HUDEP-2 (cell line): ENCODE results near the gene MDN1.

Experiments used
- DNase-seq, 76 experiments: peaks; one replicate each; lab custom pipeline; 2025; ENCODE audit not compliant: unreplicated experiment in 76 of 76; lab: John Stamatoyannopoulos, UW

MDN1 gene

DNA sequence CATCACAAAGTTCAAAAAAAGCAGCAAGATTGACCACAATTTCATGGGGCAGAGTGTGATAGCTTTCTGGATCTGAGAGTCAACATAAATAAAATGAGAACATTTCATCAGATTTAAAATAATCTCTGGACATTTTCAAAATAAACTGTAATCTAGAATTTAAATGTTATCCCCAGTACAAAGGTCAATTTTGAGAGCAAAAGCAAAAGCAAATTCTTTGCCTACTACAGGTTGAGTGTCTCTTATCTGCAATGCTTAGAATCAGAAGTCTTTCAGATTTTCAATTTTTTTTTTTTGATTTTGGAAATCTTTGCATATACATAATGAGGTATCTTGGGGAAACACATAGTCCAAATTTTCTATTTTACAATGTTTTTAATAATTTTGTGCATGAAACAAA is 113.5 kb downstream of the MDN1 start:
- no peak for DNase-seq

- DNase-seq: no peak
Measured at GRCh38 chr6:89703292-89703691, 116.3 kb downstream of the MDN1 start.

DNA sequence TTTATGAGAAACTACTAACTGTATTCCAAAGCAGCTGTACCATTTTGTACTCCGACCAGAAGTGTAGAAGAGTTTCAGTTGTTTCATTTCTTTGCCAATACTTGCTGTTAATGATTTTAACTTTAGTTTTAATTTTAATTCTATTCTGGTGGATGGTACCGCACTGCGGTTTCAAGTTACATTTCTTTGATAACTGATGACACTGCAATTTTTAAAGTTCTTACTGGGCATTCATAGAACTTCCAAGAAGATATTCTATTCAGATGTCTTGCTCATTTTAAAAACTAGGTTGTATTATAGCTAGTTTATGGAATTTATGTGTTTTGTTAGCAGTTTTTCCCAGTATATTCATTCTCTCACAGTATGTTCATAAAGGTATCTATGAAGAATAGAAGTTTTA is 117.2 kb downstream of the MDN1 start:
- DNase-seq: no peak

- DNase-seq: no peak
Measured at GRCh38 chr6:89695667-89696066, 123.9 kb downstream of the MDN1 start.

- DNase-seq: no peak
Measured at GRCh38 chr6:89694428-89694827, 125.2 kb downstream of the MDN1 start.

GRCh38 chr6:89693207-89693606 is 126.4 kb downstream of the MDN1 start:
- DNase-seq: no peak

- DNase-seq: no peak
Measured at GRCh38 chr6:89692256-89692655, 127.3 kb downstream of the MDN1 start.

DNA sequence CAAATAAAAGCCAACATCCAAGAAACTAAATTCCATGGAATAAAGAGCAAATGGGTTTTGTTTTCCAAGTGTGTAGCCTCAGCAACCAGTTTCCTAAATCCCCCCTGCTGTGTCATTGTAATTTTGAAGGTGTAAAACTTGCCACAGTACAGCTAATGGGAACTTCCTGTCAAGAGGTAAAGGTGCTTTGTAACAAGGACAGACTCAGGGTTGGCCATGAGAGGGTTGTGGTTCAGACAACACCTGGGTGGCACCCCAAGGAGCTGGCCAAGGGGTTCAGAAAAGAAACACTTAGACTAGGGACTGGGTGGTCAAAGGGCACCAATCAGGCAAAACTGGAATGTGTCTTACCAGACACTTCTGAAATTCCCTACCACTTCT is 128.7 kb downstream of the MDN1 start:
- DNase-seq: no peak

DNA sequence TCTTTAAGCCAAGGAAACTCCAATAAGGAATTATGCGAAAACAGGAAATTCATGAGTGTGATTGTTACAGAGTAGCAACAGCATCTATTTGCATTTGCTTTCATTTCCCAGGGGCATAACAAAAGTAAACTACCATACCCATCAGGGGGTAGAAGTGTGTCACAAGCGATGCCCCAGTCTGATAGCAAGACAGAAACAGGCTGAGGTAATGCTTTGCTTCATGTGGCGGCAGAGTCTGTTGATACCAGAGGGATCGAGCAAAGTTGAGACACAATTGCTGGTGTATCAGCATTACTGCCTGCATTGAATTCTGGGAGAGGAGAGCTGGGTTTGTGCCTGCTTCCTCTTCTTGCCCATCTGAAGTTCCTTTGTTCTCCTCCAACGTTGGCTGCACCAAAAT is 129.9 kb downstream of the MDN1 start:
- DNase-seq: no peak

DNA sequence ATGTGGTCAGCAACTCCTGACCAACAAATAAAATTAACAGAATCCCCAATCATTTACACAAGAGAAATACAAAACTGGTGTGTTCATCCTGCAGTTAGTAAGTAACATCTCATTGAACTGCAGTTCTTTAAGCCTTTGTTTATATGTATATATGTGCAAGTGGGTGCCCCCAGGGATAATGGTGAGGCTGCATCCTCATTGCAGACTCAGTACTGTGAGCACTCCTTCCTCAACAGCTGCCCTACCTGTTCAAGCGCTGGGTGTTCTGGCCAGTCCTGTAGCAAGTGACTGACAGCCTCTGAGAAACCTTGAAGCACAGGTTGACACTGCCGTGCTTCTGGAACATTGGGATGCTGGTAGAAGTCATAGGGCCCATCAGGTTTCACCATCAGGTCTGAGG is 131.3 kb downstream of the MDN1 start:
- no peak for DNase-seq

GRCh38 chr6:89685311-89685710 is 134.3 kb downstream of the MDN1 start:
- DNase-seq: no peak

- no peak for DNase-seq
Measured at GRCh38 chr6:89682991-89683390, 136.6 kb downstream of the MDN1 start.

DNA sequence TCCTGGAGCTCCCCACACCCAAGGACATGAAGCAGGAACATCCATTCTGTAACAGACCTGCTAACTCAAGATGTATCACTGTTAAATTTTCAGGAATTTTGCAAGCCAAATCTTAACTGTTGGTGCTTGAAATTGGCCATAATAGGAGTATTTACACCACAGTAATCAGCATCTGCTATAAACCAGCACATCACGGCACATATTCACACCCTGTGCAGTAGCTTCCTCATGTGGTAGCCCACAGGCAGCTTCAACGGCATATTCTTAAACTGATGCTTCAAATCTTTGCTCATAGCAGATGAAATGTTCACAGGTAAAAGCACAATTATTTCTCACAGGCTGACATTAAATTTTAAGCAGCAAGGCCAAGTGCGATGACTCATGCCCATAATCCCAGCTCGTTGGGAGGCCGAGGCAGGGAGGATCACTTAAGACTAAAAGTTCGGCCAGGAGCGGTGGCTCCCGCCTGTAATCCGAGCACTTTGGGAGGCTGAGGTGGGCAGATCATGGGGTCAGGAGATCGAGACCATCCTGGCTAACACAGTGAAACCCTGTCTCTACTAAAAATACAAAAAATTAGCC is 137.5 kb downstream of the MDN1 start:
- DNase-seq: no peak

GRCh38 chr6:89680551-89680950 is 139.0 kb downstream of the MDN1 start:
- DNase-seq: no peak

DNA sequence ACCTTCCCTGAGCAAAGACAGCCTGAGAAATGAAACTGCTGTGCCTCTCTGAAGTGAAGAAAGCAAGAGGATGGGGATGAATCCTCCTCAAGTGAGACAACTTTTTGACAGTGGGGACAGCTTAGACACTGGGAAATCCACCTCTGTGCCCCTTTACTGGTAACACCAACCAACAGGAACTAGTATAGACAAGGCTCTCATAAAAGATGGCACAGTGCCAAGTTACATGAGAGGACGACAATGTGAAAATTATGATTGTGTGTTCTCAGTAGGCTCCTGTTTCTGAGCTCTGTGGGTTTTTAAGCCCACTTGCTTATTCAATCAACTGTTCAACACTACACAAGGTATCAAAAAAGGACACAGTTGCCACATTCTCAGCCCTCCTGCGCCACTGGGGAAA is 139.4 kb downstream of the MDN1 start:
- DNase-seq: no peak

DNA sequence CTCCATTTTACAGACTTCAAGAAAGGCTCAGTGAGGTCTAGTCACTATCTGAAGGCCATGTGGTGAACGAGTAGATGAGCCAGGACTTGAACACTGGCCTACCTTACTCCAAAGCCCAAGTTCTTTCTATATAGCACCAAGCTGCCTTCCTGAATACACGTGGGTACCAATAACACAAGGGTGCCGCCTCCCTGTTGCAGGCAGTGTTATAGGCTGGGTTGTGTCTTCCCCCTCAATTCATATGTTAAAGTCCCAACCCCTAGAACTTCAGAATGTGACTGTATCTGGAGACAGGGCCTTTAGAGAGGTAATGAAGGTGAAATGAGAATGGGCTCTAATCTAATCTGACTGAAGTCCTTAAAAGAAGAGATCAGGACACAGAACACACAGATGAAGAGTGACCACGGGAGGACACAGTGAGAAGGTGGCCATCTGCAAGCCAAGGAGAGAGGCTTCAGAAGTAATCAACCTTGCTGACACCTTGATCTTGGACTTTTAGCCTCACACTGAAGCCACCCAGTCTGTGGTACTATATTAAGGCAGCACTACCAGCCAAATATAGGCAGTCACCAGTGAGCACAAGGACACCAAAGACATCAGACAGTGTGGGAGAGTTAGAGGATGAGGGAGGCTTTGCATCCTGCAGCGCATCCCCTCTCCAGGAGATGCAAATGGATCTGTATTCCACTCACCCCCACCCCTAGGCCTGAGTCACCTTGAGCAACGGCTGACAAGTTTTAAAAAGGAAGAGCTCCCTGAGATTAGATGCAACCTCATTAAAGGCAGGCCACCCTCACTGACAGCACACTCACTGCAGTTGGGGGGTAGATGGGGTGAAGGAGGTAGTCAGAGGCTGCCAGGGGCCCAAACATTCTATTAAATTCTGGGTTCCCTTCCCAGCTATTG is 140.1 kb downstream of the MDN1 start:
- no peak for DNase-seq

- no peak for DNase-seq
Measured at GRCh38 chr6:89678531-89678930, 141.1 kb downstream of the MDN1 start.

DNA sequence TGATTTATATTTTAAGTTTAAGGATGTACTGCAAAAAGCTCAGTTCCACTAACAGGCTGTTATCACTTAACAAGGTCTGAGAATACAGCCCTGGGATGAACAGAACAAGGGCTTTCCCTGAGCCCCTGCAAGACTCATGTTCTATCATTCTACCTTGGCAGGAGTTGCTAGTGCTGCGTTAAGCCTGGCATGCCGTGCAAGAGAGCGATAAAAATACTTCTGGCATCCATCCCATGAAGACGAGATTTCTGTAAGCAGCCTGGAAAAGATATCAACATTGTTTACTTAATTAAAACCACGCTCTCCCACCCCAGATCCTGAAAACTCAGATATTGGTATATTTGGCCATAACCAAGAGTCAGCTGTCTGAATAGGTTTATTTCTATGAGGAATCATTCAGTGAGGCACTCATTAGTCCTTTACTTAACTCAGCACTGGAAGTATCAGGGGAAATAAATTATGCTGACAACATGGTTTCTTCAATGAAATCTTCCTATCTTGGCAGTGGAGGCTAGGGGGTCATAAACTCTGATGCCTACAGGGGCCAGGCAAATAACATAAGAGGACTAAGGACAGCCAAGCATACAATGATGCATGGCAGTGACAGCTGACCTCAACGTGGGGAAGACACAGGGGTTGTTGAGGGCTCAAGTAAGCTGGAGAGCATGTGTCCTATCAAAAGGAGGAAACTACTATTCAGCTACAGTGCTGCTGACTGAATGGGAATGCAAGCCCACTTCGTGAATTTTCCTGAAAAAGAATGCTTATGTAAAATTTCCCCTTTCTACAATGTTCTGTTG is 143.4 kb downstream of the MDN1 start:
- DNase-seq: peak in 1 of 76 experiments; percentile 13

GRCh38 chr6:89670935-89671565 is 148.5 kb downstream of the MDN1 start:
- DNase-seq: no peak

DNA sequence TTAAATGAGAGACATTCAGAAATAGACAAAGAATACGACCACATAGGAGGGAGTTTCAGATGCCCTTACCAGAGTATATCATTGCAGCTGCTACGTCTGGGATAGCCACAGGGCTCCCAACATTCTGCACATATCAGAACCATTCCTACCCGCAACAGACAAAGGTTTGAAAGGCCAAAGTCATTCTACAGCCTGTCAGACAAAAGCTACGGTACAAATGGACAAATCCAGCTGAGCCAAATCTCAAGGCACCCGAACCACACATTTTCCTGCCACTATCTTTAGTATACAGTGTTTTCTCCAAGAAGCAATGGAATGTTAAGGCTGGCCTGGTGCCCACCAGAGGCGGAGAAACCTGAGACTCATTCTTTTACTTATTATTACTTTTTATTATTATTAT is 150.6 kb downstream of the MDN1 start:
- DNase-seq: no peak

DNA sequence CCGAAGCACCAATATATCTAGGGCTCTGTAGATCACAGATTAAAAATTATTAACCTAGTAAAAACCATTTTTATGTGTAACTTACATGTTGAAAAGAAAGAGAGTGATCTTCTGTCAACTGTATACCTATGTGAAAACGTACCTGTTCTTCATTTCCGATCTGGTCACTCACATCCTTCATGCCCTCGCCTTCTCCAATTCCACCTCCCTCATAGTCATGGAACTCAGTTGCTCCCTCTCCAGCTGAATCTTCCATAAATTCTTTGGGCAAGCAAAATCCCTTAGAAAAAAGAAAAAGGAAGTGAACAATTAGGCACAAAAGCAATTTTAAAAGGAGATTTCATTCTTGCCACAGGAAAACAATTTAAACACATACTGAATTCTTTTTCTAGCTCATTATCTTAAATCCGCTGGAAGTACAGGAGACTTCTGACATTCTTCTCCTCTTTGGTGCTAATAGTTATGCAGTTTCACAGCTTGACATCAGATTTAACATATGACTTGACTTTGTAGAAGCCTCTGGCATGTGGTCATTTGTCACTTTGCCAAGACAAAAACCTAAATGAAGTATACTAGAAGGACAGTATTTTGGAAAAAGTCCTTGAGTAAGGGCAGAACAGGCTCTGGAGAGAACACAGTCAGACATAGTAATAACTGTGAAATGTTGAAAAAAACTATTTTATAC is 151.6 kb downstream of the MDN1 start:
- DNase-seq: no peak
